Coronary artery (tissue), 2 donors: Measurements from ENCODE around the gene TMEM204.

Experiments
- DNase-seq: peaks from one replicate; pipeline ENCODE4 v3.0.0-alpha.2; 2017; ENCODE audit warnings: low spot score
- H3K27ac ChIP-seq, 2 donors: fragments of 200-600 bp; sonication (generic); one replicate each; pipeline ENCODE4 v1.5.1; 2016 to 2019
- H3K4me3 ChIP-seq: fragments of 200-600 bp; sonication (generic); 2 replicates; pipeline ENCODE4 v1.5.1; 2016; ENCODE audit warnings: mild to moderate bottlenecking, moderate library complexity
- CTCF ChIP-seq: fragments of 200-600 bp; sonication (generic); IDR thresholded peaks from one replicate; pipeline ENCODE4 v1.5.1; 2019; ENCODE audit warnings: antibody characterized with exemption

The TMEM204 gene

GRCh38 chr16:1553946-1554825, 20.7 kb downstream of the TMEM204 start:
- no peak overlapping the region for H3K4me3 ChIP-seq
- no peak for TF ChIP-seq CTCF
- no peak for DNase-seq
- H3K27ac ChIP-seq, result no peak overlapping the region

- no peak for DNase-seq
Measured at GRCh38 chr16:1554826-1555445, 21.5 kb downstream of the TMEM204 start.

GRCh38 chr16:1556254-1556653, 22.8 kb downstream of the TMEM204 start:
- DNase-seq, result no peak
- Histone ChIP-seq H3K4me3 (no peak overlapping the region), H3K27ac (no peak overlapping the region)
- TF ChIP-seq CTCF, result no peak

More at GRCh38 chr16:1554826-1555445, 21.5 kb downstream of the TMEM204 start:
- no peak for TF ChIP-seq CTCF
- Histone ChIP-seq H3K4me3 (no peak overlapping the region), H3K27ac (no peak overlapping the region)

GRCh38 chr16:1557074-1557473, 23.6 kb downstream of the TMEM204 start:
- no peak for DNase-seq
- Histone ChIP-seq H3K4me3 (no peak overlapping the region), H3K27ac (no peak overlapping the region)
- TF ChIP-seq CTCF, result no peak

GRCh38 chr16:1557576-1557975, 24.1 kb downstream of the TMEM204 start:
- no peak overlapping the region for H3K27ac ChIP-seq
- no peak for DNase-seq
- H3K4me3 ChIP-seq, result no peak overlapping the region
- TF ChIP-seq CTCF, result no peak

- no peak for TF ChIP-seq CTCF
- no peak overlapping the region for H3K4me3 ChIP-seq
- no peak for DNase-seq
- H3K27ac ChIP-seq, result no peak overlapping the region
Measured at GRCh38 chr16:1559446-1559975, 26.0 kb downstream of the TMEM204 start.
